Measurements from ENCODE around the gene CLDN2. TPM values are rescaled to one million over a fixed set of nuclear protein-coding genes. Genes with fewer than 3 reads are reported as not detected.

Gene CLDN2
- total and polyA plus RNA-seq, 10 of the 15 experiments (the other 5 are each of a cell fraction or from before 2014, with no cell fraction given): 0.06 TPM; not detected in 9

DNA sequence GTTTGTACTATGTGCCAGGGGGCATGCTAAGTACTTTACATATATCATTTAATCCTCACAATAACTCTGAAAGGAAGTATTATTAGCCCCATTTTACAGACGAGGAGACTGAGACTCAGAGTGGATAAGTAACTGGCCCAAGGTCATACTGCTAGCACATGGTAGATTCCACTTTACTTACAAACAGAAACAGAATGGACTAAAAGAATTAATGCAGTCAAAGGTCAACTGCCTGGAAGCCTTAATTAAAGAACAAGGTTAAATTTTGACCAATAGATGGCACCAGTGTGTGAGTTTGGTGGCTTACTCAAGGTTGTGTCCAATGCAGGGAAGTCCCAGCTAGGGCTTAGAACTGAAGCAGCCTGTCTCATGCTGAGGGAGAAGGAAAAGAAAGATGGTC is 21.7 kb upstream of the CLDN2 start (continued):
- TF ChIP-seq MTA2 (IDR thresholded peaks at IDR 0.05; ENCODE audit: low read depth): no peak
- no peak for TF ChIP-seq PAX5 (IDR thresholded peaks at IDR 0.05; ENCODE audit: borderline replicate concordance, low read depth, low read length)
- no peak; the same call in 1 of the 2 replicates for TF ChIP-seq NR2C1 (IDR thresholded peaks at IDR 0.05)
- no peak for TF ChIP-seq MEF2A (IDR thresholded peaks at IDR 0.05; ENCODE audit: insufficient read depth, low read depth, low read length)
- TF ChIP-seq SMAD5 (IDR thresholded peaks at IDR 0.05; ENCODE audit: low read depth): no peak
- TF ChIP-seq GATAD2B (conservative IDR thresholded peaks at IDR 0.05; ENCODE audit: low read depth): no peak
- TF ChIP-seq, protein P1, sequence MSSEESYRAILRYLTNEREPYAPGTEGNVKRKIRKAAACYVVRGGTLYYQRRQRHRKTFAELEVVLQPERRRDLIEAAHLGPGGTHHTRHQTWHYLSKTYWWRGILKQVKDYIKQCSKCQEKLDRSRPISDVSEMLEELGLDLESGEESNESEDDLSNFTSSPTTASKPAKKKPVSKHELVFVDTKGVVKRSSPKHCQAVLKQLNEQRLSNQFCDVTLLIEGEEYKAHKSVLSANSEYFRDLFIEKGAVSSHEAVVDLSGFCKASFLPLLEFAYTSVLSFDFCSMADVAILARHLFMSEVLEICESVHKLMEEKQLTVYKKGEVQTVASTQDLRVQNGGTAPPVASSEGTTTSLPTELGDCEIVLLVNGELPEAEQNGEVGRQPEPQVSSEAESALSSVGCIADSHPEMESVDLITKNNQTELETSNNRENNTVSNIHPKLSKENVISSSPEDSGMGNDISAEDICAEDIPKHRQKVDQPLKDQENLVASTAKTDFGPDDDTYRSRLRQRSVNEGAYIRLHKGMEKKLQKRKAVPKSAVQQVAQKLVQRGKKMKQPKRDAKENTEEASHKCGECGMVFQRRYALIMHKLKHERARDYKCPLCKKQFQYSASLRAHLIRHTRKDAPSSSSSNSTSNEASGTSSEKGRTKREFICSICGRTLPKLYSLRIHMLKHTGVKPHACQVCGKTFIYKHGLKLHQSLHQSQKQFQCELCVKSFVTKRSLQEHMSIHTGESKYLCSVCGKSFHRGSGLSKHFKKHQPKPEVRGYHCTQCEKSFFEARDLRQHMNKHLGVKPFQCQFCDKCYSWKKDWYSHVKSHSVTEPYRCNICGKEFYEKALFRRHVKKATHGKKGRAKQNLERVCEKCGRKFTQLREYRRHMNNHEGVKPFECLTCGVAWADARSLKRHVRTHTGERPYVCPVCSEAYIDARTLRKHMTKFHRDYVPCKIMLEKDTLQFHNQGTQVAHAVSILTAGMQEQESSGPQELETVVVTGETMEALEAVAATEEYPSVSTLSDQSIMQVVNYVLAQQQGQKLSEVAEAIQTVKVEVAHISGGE (CRISPR knock-in tag; IDR thresholded peaks at IDR 0.05): no peak
- TF ChIP-seq EZH2 (IDR thresholded peaks at IDR 0.05; ENCODE audit: borderline replicate concordance, control insufficient read depth, low read depth, low read length): no peak
- no peak for TF ChIP-seq MLLT1 (IDR thresholded peaks at IDR 0.05)
- TF ChIP-seq, protein P2, sequence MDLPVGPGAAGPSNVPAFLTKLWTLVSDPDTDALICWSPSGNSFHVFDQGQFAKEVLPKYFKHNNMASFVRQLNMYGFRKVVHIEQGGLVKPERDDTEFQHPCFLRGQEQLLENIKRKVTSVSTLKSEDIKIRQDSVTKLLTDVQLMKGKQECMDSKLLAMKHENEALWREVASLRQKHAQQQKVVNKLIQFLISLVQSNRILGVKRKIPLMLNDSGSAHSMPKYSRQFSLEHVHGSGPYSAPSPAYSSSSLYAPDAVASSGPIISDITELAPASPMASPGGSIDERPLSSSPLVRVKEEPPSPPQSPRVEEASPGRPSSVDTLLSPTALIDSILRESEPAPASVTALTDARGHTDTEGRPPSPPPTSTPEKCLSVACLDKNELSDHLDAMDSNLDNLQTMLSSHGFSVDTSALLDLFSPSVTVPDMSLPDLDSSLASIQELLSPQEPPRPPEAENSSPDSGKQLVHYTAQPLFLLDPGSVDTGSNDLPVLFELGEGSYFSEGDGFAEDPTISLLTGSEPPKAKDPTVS (IDR thresholded peaks at IDR 0.05; ENCODE audit: low read depth, low read length): no peak
- no peak for TF ChIP-seq SMARCA5 (IDR thresholded peaks at IDR 0.05)
- no peak for TF ChIP-seq NFIC (IDR thresholded peaks at IDR 0.05; ENCODE audit: low read depth, low read length)
- TF ChIP-seq SKIL (IDR thresholded peaks at IDR 0.05; ENCODE audit: low read depth, poor library complexity, severe bottlenecking): no peak
